ENCODE results near the gene GNA14.
"Not testable (repeated sequence)": the region's sequence is repeated elsewhere in the genome, so short reads cannot be mapped to it uniquely, and the experiment has no call there.

The GNA14 gene

GRCh38 chr9:77534376-77535057, 113.6 kb downstream of the GNA14 start:
- no peak for DNase-seq (ENCODE audit: low read depth)

DNA sequence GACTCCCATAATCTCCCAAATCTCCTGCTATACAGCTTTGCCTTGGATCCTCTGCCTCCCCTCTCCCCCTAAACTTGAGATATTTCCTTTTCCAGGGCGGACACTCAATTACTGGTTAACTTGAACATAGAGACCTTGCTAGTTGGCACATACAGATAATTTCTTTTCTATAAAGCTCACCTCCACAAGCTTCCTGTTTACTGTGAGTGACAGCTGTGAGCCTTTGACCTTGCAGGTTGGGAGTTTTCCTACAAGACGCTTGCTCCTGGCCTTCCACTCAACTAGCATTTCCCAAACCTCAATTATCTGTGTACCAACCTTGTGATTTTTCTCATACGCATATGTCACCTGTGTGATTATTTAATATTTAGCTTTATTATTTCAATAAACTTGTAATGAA, 114.5 kb downstream of the GNA14 start:
- DNase-seq (ENCODE audit: low read depth) = no peak

GRCh38 chr9:77532607-77533006, 115.5 kb downstream of the GNA14 start:
- no peak for DNase-seq (ENCODE audit: low read depth)

- DNase-seq (ENCODE audit: low read depth) = no peak
Measured at GRCh38 chr9:77531400-77531799, 116.7 kb downstream of the GNA14 start.

GRCh38 chr9:77523891-77524290, 124.2 kb downstream of the GNA14 start:
- no peak for DNase-seq (ENCODE audit: low read depth)

DNA sequence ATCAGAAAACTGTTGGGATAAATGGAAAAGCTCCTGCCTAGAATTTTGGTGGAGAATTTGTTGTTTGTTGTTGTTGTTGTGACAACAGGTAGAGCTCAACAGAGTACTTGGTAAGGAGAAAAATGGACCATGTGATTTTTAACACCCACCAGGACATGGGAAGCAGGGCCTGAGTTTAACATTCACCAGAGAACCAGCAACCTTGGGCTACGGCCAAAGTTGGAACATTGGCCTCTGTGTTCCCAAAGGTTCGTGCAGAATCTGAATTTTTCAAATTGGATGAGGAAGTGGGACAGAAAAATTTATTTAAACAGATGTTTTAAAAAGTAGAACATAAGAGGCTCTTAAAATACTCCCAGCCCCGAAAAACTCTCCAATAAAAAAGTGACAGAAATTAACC, 127.0 kb downstream of the GNA14 start:
- no peak for DNase-seq (ENCODE audit: low read depth)

- DNase-seq (ENCODE audit: low read depth) = no peak
Measured at GRCh38 chr9:77518688-77519087, 129.4 kb downstream of the GNA14 start.

DNA sequence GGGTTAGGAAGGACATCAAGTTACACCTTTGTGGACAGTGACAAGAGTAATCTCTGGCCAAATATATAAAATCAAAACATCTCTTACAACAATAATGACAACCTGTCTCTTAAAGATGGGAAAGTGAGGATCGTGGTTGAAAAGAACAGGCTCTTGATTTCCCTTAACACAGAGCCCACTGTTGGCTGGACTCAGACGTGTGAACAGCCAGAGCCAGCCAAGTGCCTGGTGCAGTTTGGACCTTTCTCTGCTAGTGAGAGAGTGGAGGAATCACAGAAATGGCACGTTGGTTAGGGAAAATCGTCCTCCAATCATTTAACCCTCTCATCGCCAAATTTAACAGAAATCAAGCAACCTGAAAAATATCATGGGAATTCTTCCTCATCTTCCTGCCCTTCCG, 131.3 kb downstream of the GNA14 start:
- no peak for DNase-seq (ENCODE audit: low read depth)

- DNase-seq (ENCODE audit: low read depth) = no peak
Measured at GRCh38 chr9:77514886-77515711, 133.0 kb downstream of the GNA14 start.

GRCh38 chr9:77513457-77513856, 134.7 kb downstream of the GNA14 start:
- DNase-seq (ENCODE audit: low read depth) = no peak

GRCh38 chr9:77512876-77513275, 135.2 kb downstream of the GNA14 start:
- DNase-seq (ENCODE audit: low read depth) = no peak

GRCh38 chr9:77511525-77511924, 136.6 kb downstream of the GNA14 start:
- no peak for DNase-seq (ENCODE audit: low read depth)

- no peak for DNase-seq (ENCODE audit: low read depth)
Measured at GRCh38 chr9:77510666-77511065, 137.5 kb downstream of the GNA14 start.

- no peak for DNase-seq (ENCODE audit: low read depth)
Measured at GRCh38 chr9:77508396-77508795, 139.7 kb downstream of the GNA14 start.

DNA sequence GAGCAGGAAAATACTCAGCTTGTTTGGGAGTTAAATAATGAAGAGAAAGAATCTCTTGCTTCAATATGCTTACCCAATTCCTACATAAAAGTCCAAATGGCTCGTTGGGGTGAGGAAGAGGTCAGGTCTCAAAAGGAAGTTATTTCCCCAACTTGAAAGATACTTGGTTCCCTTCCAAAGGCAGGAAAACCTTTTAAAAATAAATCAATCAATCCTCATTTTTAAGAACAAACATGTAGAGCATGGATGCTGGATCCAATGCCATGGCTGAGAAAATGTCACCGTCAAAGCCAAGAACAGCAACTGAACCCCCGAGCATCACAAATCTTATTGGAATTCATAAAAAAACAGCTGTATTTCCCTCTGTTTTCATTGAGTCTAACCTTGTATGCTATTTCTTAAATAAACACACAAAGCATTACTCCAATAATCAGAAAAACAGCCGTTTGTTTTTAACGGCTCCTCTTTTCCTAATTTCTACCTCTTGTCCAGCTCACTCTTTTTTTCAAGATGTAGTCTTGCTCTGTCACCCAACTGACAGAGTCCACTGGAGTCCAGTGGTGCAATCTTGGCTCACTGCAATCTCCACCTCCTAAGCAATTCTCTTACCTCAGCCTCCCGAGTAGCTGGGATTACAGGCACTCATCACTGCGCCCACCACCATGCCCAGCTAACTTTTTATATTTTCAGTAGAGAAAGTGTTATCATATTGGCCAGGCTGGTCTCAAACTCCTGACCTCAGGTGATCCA, 140.7 kb downstream of the GNA14 start:
- no peak for DNase-seq (ENCODE audit: low read depth)

DNA sequence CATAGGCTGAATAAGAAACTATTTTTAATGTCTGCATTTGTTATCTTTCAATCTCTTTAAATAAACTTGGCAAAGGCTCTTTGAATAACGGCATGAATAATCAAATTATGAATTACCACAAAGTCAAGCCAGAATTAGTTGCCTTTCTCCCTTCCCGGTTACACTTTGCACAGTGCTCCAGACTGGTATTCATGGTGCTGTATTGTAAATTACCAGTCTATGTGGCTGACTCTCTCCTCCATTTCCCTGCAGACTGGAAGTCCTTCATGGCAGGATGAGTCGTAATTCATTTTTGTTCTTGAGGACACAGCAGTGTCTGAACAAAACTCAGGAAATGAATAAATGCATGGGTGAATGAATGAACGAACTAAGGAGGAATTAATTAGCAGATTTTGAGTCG, 142.9 kb downstream of the GNA14 start:
- no peak for DNase-seq (ENCODE audit: low read depth)

DNA sequence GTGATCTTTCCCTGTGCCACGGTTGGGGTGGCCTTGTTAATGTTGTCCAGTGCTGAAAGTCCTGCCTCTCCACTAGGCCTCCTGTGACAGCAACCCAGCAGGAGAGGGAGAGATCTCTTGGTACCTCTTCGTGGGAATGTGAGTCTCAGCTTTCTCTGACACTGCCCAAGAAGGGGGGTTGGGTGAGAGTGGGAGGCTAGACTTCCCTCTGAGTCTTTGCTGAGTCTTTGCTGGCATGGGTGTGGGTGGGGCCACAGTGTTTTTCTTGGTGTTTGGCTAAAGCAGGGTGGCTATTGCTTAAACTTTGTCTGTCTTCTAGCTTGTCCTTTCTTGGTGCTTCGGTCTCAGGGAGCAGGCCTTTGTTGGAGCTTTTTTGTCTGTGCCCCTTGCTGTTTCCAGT, 145.6 kb downstream of the GNA14 start:
- DNase-seq (ENCODE audit: low read depth) = no peak

DNA sequence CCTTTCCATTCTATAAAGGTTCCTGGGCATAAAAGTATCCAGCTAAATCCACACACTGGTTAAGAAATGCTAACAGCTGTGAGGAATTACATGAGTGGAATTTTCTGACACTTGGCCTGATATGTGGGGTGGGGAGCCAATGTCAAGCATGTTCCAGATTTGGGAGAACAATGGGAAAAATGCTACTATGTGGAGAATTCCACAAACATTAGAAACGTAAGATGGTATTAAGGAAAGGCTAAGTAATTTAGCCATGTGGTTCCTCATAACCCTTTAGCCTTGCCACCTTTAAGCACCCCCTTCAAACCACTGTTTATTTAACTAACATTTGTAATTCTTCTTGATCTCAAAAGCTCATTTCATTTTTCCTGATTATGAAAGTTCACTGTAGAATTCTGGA, 149.2 kb downstream of the GNA14 start:
- no peak for DNase-seq (ENCODE audit: low read depth)

- DNase-seq (ENCODE audit: low read depth) = no peak
Measured at GRCh38 chr9:77497322-77498198, 150.6 kb downstream of the GNA14 start.

DNA sequence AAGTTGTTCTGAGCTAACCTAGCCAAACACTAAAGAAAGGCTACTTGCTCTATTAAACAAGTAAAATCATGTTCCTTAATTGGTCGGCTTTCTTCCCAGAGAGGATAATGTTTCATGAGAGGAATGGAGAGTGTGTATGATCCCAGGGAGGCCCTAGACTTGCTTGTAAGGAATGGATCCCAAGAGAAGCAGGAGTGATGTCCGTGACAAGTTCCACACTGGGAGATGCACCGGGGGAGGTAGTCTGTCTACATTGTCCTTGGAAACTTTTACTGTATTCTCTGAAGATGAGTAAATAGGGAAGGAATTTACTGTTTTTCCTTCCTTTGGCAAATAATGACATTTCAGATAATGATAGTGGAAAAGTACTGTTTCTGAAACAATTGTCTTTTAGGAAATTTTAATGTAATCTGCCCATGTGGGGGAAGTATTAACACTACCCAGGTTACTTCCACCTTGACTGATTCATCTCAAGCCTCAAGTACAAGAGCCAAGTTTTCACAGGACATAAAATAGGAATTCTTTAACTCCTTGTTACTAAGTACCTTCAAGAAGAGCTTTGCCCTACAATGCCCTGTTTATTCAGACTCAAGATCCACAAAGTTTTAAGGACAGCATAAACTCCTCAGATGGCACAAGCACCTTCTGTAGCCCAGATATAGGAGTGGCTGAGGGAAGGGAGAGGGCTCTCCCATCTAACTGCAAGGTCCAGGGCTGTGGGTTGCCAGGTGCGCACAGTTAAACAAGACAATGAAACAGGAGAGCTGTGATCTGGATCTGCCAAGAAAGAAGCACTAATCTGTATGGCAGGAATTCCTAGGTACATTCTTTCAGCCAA, 152.1 kb downstream of the GNA14 start:
- DNase-seq (ENCODE audit: low read depth) = peak; percentile 8

DNA sequence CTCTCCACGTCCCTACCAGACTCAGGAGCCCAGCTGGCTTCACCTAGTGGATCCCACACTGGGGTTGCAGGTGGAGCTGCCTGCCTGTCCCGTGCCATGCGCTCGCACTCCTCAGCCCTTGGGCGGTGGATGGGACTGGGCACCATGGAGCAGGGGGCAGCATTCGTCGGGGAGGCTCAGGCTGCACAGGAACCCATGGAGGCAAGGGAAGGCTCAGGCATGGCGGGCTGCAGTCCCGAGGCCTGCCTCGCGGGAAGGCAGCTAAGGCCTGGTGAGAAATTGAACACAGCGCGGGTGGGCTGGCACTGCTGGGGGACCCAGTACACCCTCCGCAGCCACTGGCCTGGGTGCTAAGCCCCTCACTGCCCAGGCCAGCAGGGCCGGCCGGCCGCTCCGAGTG, 157.8 kb downstream of the GNA14 start:
- not testable (repeated sequence) for DNase-seq (ENCODE audit: low read depth)

Data from fibroblast of the conjunctiva (primary cell).